Measurements from ENCODE around the gene FADS1.

The FADS1 gene

DNA sequence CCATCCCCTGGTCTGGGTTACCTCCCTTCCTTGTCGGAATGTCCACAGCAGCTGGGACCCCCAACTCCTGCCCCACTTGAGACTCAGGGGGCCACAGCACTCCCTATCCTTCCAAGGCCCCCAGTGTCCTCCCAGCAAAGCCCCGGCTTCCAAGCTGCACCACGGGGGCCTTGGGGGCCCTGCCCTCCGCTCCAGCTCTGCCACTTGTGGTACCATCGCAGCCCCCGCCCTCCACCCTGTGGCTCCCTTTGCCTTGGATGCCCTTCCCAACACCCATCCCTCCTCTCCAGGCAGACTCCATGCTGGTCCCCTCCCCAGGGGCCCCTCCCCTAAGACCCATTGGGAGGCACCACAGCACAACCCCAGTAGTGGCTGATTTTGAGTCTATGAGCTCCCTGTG, 41.7 kb downstream of the FADS1 start:
- DNase-seq = no peak

DNA sequence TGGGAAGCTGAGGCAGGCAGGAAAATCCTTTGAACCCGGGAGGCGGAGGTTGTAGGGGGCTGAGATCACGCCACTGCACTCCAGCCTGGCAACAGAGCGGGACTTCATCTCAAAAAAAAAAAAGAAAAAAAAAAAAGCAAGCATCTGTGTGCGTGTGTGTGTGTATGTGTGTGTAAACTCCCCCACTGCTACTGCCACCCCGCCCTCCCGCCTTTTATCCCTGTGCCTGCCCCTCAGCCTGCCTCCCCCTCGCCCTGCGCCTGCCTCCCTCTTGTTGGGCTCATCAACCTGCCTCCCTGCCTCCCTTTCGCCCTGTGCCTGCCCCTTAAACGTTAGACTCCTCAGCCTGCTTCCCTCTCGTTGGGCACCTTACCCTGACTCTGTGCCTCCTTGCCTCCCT, 42.4 kb downstream of the FADS1 start:
- no peak for DNase-seq

DNA sequence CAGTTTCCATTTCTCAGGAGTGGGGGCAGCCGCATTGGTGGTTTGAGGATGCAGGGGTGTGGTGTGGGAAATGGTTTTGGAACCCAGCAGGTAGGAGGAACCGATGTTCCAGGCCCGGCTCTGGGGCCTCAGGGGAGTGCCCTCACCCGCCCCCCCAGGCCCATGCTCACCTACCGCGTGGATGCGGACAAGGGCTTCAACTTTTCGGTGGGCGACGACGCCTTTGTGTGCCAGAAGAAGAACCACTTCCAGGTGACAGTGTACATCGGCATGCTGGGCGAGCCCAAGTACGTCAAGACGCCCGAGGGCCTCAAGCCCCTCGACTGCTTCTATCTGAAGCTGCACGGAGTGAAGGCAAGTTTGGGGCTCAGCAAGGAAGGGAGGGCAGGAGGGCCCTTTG, 43.0 kb downstream of the FADS1 start:
- no peak for DNase-seq

DNA sequence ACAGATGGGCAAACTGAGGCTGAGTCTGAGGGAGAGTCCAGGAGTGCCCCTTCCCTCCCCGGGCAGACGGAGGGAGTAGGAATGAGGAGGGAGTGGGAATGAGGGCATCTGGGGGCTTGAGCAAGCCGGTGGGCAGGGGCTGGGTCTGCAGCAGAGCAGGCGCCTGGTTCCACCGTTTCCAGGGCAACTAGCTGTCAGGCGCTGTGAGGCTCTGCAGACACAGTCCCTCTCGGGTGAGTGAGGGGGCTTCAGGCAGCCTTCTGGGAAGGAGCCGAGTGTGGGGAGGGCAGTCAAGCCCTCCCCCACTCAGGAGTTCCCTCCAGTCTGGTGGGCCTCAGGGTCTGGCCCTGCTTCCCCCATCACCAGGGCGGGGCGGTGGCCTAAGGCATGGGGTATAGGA, 43.4 kb downstream of the FADS1 start:
- no peak for DNase-seq

DNA sequence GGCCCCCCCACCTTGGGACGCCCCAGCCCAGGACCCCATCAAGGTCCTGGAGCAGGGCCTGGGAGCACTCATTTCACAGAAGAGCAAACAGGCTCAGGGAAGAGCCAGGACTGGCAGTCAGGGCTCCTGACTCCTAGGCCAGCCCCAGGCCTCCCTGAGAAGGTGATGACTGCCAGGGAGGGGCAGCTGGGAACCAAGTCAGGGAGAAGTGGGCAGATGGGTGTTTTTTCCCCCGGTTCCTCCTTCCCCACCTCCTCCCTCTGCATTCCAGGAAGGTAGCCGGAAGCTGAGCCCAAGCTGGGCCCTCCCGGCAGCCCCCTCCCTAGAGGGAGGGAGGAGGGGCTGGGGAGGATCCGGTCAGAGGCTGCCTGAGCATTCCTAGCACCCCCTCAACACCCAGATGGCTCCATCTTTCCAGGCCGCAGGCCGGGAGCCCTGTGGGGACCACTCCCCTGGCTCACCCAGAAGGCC, 44.8 kb downstream of the FADS1 start:
- DNase-seq = no peak

DNA sequence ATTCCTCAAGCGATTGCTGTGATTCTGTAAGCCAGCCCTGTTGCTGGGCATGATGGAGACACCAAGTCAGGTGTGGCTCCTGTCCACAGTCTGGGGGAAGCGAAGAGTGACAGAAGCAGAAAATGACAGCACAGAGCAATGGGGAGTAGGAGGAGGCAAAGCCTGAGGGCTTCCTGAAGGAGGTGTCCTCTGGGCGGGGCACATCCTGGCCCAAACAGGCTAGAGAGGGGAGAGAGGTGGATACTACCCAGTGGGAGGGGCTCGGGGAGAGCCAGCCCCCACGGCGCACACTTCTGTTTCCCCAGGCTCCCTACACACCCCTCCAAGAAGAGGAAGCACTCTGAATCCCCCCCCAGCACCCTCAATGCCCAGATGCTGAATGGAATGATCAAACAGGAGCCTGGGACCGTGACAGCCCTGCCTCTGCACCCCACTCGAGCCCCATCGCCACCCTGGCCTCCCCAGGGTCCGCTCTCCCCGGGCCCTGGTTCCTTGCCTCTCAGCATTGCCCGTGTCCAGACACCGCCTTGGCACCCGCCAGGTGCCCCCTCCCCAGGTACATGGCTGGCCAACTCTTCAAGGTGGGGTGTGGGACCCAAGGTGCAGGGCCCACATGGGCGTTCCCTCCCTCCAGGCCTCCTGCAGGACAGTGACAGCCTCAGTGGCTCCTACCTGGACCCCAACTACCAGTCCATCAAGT, 45.5 kb downstream of the FADS1 start:
- DNase-seq = no peak

DNA sequence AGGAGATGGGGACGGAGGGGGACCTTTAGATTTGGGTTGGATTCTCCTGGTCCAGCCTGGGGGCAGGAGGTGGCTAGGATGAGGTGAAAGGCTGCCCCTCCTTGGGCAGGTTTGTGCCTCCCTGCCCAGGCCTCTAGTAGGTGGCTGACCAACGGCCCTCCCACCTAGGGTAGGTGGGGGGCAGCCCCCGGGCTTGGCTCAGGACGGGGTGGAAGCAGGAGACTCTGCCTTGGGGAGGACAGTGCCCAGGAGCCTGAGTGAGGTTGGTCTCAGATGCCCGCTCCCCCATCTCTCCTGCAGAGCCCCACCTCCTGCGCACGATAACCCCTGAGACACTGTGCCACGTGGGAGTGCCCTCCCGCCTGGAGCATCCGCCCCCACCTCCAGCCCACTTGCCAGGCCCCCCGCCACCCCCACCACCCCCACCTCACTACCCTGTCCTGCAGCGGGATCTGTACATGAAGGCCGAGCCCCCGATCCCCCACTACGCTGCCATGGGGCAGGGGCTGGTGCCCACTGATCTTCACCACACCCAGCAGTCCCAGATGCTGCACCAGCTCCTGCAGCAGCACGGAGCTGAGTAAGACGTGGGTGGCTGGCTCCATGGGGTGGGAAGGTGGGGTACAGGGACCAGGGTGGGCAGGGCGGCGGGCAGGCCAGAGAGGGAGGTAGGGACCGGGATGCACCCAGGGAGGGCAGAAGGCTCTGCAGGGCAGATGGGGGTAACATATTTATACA, 46.7 kb downstream of the FADS1 start:
- no peak for DNase-seq

DNA sequence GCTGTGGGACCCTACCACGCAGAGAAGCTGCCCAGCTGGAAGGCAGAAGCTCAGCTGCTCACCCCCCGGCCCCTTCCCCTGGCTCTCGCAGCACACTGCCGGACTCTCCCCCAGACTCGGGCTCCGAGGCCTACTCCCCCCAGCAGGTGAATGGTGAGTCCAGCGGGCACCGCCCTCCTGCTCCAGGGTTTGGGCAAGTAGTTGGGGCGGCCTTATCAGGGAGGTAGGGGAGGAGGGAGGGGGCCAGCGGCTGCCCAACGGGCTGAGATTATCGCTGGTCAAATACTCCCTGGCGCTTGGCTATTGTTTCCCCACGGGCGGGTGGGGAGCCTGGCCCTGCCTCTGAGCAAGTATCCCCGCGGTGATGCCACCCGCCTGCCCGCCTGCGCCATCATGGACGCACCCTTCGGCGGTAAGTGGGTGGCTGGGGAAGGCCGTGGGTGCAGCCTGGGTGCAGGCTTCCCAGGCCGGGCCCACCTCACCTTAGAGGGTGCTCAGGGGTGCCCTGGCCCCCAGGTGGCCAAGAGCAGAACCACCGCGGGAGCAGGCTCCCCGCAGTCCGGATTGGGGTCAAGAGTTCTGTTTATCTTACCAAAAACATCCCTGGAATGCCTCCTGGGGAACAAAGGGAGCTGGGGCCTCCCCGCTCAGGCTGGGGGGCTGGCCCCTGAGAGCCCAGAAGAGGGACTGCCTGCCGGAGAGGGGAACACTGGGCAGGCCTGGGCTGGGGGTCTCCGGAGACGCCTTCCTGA, 47.5 kb downstream of the FADS1 start:
- DNase-seq = no peak

DNA sequence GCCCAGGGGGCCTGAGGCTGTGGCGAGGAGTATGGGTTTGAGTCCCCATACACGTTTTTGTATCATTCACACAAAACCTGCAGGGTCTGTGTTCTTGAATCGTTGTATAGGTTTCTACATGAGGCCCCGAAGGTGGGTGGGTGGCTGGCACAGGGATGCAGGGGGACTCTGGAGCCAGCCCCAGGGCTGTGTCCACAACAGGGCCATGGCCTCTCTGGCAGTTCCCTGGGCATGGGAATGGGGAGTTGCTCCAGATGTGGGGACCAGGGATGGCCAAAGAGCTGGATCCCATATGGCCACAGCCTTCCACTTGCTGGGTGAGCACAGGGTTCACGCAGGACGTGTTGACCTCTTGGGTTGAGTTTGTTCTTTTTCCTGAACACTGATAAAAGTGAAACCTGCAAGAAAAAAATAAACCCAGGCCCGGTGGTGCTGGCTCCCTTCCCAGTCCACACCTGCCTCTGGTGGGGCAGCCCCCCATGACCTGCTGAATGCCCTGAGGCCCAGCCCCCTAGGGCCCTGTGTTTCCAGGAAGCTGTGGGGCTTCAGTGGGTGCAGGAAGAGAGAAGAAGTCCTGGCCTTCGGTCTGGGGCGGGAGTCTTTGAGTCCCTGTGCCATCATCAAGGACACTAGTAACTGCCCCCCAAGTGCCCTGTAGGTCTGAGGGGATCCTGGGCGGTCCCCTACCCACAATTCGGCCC, 48.3 kb downstream of the FADS1 start:
- no peak for DNase-seq

DNA sequence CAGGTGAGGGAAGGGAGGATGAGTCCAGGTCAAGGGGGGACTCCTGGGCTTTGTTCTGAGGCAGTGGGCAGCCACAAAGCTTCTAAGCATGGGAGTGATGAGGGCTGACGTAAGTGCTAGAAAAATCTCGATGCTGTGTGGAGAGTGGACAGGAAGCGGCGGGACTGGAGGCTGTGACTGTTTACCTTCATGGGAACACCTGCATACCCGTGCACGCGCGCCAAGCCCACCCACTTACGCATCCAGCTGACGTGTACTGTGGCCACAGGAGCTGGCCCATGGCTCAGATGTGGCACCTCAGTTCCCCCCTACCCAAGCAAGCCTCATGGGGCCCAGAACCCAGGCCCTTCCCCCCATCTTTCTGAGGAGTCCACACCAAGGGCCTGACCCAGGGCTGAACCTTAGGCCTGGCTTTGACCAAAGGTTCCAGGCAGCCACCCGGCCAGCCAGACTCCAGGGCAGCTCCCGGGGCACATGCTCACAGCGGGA, 50.4 kb downstream of the FADS1 start:
- peak; percentile 93 for DNase-seq

DNA sequence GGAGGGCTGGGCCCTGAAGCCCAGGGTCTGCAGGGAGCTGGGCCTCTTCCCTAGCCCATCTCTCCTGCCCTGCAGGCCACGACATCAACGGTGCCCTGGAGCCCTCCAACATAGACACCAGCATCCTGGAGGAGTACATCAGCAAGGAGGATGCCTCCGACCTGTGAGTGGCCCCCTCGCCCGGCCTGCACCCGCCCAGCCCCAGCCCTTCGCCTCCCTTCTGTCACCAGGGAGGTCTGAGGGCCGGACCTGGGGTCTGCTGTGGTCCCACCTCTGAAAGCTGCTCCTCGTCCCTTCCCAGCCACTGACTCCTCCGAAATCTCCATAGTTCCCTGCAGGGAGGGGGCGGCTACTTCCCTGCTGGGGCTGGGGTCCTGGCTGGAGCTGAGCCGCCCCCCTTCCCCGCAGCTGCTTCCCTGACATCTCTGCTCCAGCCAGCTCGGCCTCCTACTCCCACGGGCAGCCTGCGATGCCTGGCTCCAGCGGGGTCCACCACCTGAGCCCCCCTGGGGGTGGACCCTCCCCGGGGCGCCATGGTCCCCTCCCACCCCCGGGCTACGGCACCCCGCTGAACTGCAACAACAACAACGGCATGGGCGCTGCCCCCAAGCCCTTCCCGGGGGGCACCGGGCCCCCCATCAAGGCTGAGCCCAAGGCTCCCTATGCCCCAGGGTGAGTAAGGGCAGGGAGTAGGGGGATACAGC, 51.1 kb downstream of the FADS1 start:
- DNase-seq = no peak

DNA sequence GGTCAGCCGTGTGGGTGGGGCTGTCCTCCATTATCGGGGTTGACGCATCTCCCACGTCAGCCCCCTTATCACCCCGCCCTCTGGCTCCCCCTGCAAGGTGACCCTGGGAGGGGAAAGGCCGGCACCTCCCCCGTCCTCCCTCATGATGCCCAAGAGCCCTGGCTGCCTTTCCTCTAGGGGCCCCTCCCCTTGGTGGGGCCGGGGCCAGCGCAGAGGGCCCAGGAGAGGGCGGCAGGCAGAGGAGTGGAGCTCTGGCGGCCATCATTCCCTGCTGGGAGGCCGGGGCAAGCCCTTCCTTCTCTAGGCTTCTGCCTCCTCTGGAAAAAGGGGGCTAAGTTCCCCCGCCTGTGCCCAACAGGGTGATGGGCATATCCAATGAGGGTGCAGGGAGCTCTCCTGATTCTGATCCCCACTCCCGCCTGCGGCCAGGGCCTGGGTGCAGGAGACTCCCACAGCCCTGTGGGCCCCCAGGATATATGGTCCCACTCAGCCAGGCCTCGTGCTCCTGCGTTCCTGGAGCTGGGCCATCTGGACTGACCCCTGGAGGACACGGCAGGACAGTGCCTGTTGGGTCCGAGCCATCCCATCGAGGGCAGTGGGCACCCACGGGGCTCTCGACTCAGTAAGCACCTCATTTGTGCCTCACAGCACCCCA, 52.1 kb downstream of the FADS1 start:
- DNase-seq = no peak

DNA sequence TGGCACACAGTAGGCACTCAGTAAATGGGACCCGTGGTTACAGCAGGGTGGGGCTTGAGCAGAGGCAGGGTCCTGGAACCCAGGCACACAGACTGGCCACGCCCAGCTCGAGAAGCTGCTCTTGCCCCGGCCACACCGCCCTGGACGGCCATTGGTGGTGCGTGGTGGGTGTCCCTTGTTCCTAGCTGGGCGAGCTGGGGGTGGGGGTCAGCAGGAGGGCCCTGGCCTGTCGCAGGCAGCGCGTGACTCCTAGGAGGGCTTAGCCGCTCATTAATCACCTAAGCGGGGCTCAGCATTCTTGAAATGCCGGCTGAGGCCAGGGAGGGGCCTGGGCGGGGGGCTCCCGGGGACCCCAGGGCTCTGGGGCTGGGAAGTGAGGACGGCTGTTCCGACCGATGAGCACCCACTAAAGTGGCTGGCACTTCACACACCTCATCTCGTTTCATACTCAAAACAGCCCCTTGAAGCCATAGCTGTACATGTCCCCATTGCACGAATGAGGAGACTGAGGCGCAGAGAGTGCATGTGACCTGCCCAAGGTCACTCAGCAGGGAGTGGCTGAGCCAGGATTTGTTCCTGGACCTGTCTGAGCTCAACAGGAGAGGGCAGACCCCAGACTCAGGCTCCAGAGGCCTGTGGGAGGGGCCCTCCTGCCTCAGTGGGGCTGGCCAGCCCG, 52.7 kb downstream of the FADS1 start:
- DNase-seq = no peak

DNA sequence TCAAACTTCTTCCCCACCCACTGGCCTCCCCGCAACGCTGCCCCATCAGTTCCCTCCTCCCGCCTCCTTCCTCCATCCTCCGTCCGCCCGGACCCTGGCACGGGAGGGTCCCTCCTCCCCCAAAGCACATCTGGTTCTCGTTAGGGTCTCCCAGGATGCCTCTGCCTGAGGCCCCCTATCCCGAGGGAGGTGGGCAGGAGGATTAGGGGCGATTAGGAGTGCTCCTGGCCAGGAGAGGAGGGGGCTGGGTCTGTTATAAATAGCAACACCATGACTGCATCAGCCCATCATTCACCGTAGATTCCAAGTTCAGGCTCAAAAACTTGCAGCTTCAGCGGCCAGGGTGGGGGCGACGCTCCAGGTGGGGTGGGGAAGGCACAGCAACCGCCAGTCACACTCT, 54.0 kb downstream of the FADS1 start:
- DNase-seq = no peak

DNA sequence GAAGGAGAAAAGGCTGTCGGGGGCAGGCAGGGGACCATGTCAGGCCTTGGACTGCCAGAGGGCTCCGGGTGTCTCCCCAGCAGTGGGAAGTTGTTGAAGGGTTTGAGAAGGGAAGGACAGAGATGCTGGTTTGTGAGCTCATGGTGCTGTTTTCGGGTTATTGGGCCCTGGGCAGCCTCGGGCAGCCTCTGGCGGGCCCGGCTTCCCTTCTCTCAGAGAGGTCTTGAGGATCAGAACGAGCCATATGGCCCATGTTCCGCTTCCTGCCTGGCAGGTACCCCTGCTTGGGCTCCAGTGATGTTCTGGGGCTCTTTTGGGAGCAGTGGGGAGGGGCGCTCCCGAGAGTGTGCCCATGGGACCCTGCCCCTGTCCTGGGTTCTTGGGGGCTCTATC, 54.6 kb downstream of the FADS1 start:
- DNase-seq = no peak

DNA sequence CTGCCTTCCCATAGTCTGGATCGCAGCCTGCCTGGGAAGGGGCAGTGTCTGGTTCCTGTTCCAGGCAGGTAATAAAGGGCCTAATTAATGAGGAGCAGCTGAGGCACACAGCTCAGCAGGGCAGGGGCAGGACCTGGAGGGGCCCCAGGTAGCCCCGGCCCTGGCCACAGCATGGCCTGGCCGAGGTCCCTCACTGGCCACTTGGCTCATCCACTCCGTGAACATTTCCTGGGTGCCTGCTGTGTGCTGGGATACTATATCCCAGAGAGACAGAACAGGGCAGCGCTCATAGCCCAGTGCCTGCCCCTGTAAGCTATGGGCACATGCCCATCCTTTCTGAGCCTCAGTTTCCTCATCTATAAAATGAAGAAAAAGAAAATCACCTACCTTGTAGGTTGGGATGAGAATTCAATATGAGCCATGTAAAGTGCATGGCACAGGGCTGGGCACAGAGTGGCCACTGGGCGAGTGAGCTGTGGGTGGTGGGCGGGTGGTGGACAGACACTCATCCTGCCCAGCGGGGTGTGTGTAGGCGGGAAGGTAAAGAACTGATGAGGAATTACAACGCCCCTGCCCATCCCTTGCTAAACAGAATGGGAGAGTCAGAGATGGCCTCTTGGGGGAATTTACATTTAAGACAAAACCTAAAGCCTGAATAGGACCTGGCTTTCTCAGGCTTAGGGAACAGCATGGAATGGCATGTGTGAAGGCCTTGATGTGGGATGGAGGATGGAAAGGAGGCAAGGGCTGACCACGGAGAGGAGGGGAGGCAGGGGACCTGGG, 55.2 kb downstream of the FADS1 start:
- no peak for DNase-seq

DNA sequence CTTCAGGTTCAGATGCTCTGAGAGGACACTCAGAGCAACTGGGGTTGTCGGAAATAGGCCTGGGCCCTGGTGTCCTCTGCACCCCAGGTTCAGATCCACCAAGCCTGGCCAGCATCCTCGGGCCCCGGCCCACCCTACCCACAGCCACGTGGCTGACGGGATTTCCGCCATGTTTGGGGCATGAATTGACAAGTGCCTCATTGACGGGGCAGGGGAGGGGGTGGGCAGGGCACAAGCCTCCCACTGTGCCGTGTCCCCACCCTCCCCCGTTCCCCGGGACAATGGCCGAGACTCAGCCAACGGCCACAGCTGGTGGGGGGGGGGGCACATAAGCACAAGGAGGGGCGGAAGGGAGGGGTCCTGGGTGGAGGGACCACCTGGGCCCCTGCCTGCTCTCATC, 55.9 kb downstream of the FADS1 start:
- no peak for DNase-seq

DNA sequence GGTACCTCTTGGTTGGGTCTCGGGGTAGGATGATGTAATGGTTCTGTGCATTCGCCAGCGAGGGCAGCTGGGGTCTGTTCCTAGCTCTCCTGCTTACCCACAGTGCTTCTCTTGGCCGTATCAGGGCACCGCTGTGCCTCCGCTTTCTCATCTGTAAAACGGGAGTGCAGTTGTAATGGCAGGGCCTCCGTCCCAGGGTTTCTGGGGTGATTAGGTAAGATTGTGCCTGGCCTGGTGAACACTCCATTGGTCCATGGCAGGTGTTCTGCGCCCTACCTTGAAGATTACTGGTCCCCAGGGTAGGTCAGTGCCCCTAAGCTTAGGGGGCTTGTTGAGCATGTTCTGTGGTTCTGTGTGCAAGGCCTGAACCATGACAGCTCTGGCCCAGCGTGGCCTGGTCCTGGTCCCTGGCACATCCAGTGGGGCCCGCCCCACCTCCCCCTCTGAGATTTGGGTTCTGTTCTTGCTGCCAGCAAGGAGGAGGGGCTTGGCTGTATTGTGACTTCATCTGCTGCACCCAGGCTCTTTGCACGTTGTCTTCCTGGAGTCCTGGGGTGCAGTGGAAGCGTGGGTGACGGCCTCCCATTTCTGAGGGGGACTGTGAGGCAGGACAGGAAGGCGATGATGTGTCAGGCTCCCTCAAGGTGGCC, 59.5 kb downstream of the FADS1 start:
- no peak for DNase-seq

DNA sequence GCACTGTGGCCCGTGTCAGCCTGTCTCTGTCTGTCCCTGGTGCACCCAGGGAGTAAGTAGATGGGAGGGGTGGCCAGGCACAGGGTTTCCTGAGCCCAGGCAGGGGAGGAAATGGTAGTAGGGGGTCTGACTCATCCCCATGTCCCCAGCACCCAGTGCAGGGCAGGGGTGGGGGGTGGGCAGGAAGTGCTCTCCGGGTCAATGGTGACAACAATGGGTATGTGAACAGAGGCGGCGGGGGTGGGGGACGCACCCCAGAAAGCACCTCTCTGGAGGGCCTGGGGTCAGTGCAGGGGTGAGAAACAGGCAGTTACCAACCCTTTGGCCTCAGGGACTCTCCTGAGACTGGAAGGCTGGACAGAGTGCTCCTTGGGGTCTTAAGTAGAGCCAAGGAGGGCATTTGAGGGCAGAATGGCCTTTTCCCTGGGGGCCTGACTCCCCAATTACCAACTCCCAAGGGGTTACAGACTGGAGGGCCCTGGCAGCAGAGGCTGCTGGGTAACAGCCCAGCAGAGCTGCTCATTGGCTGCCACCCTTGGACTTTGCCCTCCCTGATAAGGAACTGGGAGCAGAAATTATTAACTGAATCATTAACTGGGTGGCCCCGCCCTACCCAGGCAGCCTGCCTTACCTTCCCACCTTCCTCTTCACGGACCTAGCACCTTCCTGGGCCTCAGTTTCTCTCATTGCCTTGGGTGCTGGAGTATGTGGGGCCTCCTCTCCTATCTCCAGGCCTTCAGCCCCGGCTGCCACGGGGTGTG, 60.2 kb downstream of the FADS1 start:
- peak; percentile 69 for DNase-seq
